ENCODE results near the gene MT1H. TPM values are rescaled to one million over a fixed set of nuclear protein-coding genes. Genes with fewer than 3 reads are reported as not detected.
A peak's percentile ranks its signal among the peaks of the same experiment; 100 is the strongest.

The MT1H gene
- total and polyA plus RNA-seq, 2 of the 13 experiments (the other 11 are each of a cell fraction or from before 2014, with no cell fraction given), result 0.60 TPM; not detected in 1

DNA sequence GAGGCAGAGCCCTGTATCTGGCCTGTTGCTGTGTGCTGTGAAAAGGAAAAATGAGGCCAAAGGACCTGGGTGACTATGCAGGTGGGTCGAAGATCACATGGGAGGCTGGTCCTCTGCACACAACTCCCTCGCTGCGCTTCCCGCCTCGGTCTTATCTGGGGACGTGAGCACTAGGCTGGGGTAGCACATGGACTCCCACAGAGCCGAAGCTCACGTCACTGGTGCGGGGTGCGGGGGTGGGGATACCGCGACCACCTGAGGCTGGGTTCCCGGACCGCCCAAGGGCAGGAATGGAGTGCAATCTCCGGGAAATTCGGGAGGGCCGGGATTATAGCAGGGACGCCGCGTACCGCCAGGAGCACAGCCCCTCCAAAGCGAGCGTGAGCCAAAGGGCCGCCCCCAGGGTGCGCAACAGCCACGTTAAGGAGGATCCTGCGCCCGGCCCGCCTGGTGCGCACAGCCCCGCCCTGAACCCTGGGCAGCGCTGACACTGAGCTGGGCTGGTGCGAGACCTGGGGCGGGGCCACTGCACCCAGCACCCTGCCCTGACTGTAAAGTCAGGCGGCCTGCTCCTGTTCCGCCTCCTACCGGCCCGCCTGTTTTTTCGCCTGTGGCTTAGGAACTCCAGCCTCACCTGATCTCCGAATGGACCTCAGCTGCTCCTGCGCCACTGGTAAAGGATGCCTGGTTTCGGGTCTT lies 26.4 kb upstream of the MT1H start (continued):
- TF ChIP-seq ZNF709 (CRISPR knock-in tag; IDR thresholded peaks at IDR 0.05) (peak; percentile 63), HMG20B (CRISPR knock-in tag; conservative IDR thresholded peaks at IDR 0.05) (no peak; the same call in 1 of the 2 replicates), MTF1 (CRISPR knock-in tag; IDR thresholded peaks at IDR 0.05) (no peak), ESRRA (CRISPR knock-in tag; IDR thresholded peaks at IDR 0.05; ENCODE audit: low read depth) (0 out of 2 replicates have a peak, but pooled peaks have one; percentile 34), FOXC1 (CRISPR knock-in tag; IDR thresholded peaks at IDR 0.05; ENCODE audit: borderline replicate concordance) (0 out of 2 replicates have a peak, but pooled peaks have one; percentile 40), SP1 (IDR thresholded peaks at IDR 0.05) (no peak), SP1 (CRISPR knock-in tag; IDR thresholded peaks at IDR 0.05) (no peak), CC2D1A (CRISPR knock-in tag; IDR thresholded peaks at IDR 0.05) (0 out of 2 replicates have a peak, but pooled peaks have one; percentile 3), ZNF564 (CRISPR knock-in tag; IDR thresholded peaks at IDR 0.05) (peak; percentile 45; the same call in 1 of the 2 replicates), ZNF605 (CRISPR knock-in tag; IDR thresholded peaks at IDR 0.05) (peak; percentile 81; the same call in 1 of the 2 replicates), CCDC6 (CRISPR knock-in tag; IDR thresholded peaks at IDR 0.05) (no peak), MTF2 (CRISPR knock-in tag; IDR thresholded peaks at IDR 0.05; ENCODE audit: borderline replicate concordance) (no peak), ZNF44 (CRISPR knock-in tag; IDR thresholded peaks at IDR 0.05) (0 out of 2 replicates have a peak, but pooled peaks have one; percentile 42), U2AF2 (IDR thresholded peaks at IDR 0.05; ENCODE audit: low read depth, low read length) (no peak), ZSCAN31 (CRISPR knock-in tag; IDR thresholded peaks at IDR 0.05; ENCODE audit: low read depth) (peak; percentile 54; the same call in 1 of the 2 replicates), FOSL2 (CRISPR knock-in tag; IDR thresholded peaks at IDR 0.05) (no peak), ZNF230 (CRISPR knock-in tag; IDR thresholded peaks at IDR 0.05) (peak; percentile 44; the same call in 1 of the 2 replicates), ARNT2 (CRISPR knock-in tag; IDR thresholded peaks at IDR 0.05; ENCODE audit: low read depth) (peak; percentile 67; the same call in 1 of the 2 replicates), ZNF557 (CRISPR knock-in tag; IDR thresholded peaks at IDR 0.05) (0 out of 2 replicates have a peak, but pooled peaks have one; percentile 38), FOXM1 (CRISPR knock-in tag; IDR thresholded peaks at IDR 0.05) (no peak)
- TF ChIP-seq, protein P1, sequence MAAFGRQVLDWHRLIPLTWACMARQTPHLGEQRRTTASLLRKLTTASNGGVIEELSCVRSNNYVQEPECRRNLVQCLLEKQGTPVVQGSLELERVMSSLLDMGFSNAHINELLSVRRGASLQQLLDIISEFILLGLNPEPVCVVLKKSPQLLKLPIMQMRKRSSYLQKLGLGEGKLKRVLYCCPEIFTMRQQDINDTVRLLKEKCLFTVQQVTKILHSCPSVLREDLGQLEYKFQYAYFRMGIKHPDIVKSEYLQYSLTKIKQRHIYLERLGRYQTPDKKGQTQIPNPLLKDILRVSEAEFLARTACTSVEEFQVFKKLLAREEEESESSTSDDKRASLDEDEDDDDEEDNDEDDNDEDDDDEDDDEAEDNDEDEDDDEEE (CRISPR knock-in tag; IDR thresholded peaks at IDR 0.05), result no peak
- TF ChIP-seq, protein P2, sequence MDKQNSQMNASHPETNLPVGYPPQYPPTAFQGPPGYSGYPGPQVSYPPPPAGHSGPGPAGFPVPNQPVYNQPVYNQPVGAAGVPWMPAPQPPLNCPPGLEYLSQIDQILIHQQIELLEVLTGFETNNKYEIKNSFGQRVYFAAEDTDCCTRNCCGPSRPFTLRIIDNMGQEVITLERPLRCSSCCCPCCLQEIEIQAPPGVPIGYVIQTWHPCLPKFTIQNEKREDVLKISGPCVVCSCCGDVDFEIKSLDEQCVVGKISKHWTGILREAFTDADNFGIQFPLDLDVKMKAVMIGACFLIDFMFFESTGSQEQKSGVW (CRISPR knock-in tag; IDR thresholded peaks at IDR 0.05; ENCODE audit: borderline replicate concordance), result no peak
- TF ChIP-seq, protein P3, sequence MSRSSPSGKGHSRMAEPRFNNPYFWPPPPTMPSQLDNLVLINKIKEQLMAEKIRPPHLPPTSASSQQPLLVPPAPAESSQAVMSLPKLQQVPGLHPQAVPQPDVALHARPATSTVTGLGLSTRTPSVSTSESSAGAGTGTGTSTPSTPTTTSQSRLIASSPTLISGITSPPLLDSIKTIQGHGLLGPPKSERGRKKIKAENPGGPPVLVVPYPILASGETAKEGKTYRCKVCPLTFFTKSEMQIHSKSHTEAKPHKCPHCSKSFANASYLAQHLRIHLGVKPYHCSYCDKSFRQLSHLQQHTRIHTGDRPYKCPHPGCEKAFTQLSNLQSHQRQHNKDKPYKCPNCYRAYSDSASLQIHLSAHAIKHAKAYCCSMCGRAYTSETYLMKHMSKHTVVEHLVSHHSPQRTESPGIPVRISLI (CRISPR knock-in tag; IDR thresholded peaks at IDR 0.05; ENCODE audit: borderline replicate concordance), result no peak
- TF ChIP-seq, protein P4, sequence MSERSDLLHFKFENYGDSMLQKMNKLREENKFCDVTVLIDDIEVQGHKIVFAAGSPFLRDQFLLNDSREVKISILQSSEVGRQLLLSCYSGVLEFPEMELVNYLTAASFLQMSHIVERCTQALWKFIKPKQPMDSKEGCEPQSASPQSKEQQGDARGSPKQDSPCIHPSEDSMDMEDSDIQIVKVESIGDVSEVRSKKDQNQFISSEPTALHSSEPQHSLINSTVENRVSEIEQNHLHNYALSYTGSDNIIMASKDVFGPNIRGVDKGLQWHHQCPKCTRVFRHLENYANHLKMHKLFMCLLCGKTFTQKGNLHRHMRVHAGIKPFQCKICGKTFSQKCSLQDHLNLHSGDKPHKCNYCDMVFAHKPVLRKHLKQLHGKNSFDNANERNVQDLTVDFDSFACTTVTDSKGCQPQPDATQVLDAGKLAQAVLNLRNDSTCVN (CRISPR knock-in tag; IDR thresholded peaks at IDR 0.05; ENCODE audit: borderline replicate concordance), result no peak

Data from HepG2 (cell line).